Activated CD8-positive, alpha-beta T cell treated with anti-CD3 and anti-CD28 coated beads for 36 hours (primary cell): ENCODE measurements around the gene TERT. TPM values are rescaled to one million over a fixed set of nuclear protein-coding genes. Genes with fewer than 3 reads are reported as not detected.

Experiments used
- ATAC-seq: fragments of 200-7000 bp; cut with Tn5 transposase; one replicate; pipeline ENCODE4 v1.10.0; 2021; ENCODE audit warnings: mild to moderate bottlenecking, moderate library complexity
- CTCF ChIA-PET: fragments of 350-600 bp; sonication (Branson Sonifier 250); formaldehyde crosslinking; loops from one replicate; lab custom pipeline; 2021; ENCODE audit warnings: antibody characterized with exemption; lab: Charles Lee
- POLR2A ChIA-PET: fragments of 350-600 bp; sonication (Branson Sonifier 250); formaldehyde crosslinking; loops from one replicate; lab custom pipeline; 2021; ENCODE audit warnings: antibody characterized with exemption; lab: Charles Lee
- DNase-seq: peaks from one replicate; pipeline ENCODE4 v3.0.0-alpha.2; 2020
- H3K27ac Mint-ChIP-seq: one replicate; pipeline ENCODE4 v1.8.0; 2021; ENCODE audit warnings: mild to moderate bottlenecking, mixed read lengths
- H3K27me3 Mint-ChIP-seq: one replicate; pipeline ENCODE4 v1.8.0; 2021; ENCODE audit warnings: mixed read lengths
- H3K36me3 Mint-ChIP-seq: one replicate; pipeline ENCODE4 v1.8.0; 2021; ENCODE audit warnings: low read depth, mixed read lengths
- H3K4me1 Mint-ChIP-seq: one replicate; pipeline ENCODE4 v1.8.0; 2021; ENCODE audit warnings: low read depth, mixed read lengths
- H3K4me3 Mint-ChIP-seq: one replicate; pipeline ENCODE4 v1.8.0; 2021; ENCODE audit warnings: mild to moderate bottlenecking, moderate library complexity, mixed read lengths
- H3K9me3 Mint-ChIP-seq: one replicate; pipeline ENCODE4 v1.8.0; 2021; ENCODE audit warnings: mixed read lengths
- CTCF ChIP-seq: fragments of 200-600 bp; IDR thresholded peaks from one replicate; pipeline ENCODE4 v1.8.0; 2022; ENCODE audit warnings: antibody characterized with exemption, mild to moderate bottlenecking
- intact Hi-C: fragments of 100-400 bp; cut with micrococcal nuclease; formaldehyde crosslinking; loops from one replicate; pipeline ENCODE4 v1.10.0; 2022
- total RNA-seq, 2 experiments: library from RNA; stranded (reverse); gene quantifications; one replicate each; pipeline ENCODE4 v1.2.3, GENCODE V29; 2021

The TERT gene
- total RNA-seq, 2 experiments from 2014 or later: 12.5 to 12.7 TPM

- Mint-ChIP-seq H3K4me3 (no peak overlapping the region), H3K9me3 (peaks cover 6% of the 10 kb centered on the region), H3K27me3 (no peaks in the 10 kb centered on the region), H3K4me1 (peaks cover 11% of the 10 kb centered on the region), H3K36me3 (peaks cover 29% of the 10 kb centered on the region), H3K27ac (no peak overlapping the region)
- intact Hi-C loops: no loop called here
- DNase-seq (no peak), ATAC-seq (no peak)
- ChIA-PET POLR2A (no interaction called here), CTCF (no interaction called here)
- no peak for TF ChIP-seq CTCF
Observed at GRCh38 chr5:1265026-1265425, 29.8 kb downstream of the TERT start.

DNA sequence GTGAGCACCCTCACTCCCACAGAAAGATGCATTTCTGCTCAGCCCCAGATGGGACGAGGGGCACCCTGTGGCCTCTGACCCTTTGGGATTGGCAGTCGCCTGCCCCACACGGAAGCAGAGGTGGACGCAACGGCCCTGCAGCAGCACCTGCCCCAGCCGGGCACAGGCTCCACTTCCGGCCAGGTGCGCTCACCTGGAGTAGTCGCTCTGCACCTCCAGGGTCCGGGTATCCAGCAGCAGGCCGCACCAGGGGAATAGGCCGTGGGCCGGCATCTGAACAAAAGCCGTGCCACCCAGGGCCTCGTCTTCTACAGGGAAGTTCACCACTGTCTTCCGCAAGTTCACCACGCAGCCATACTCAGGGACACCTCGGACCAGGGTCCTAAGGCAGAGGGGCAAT lies 30.7 kb downstream of the TERT start:
- Mint-ChIP-seq H3K4me1 (peaks cover 11% of the 10 kb centered on the region), H3K27ac (no peak overlapping the region), H3K36me3 (peaks cover 29% of the 10 kb centered on the region), H3K4me3 (no peak overlapping the region), H3K9me3 (peaks cover 6% of the 10 kb centered on the region), H3K27me3 (no peaks in the 10 kb centered on the region)
- CTCF ChIA-PET: no interaction called here
- ATAC-seq (no peak), DNase-seq (no peak)
- intact Hi-C loops: no loop called here
- no peak for TF ChIP-seq CTCF
- POLR2A ChIA-PET: interaction anchor here (0.5 kb wide), 1 partner anchor 310 kb away, joined by 4 read pairs; no protein-coding TSS in a partner anchor

GRCh38 chr5:1262381-1262780 lies 32.5 kb downstream of the TERT start:
- Mint-ChIP-seq H3K4me3 (no peak overlapping the region), H3K4me1 (no peaks in the 10 kb centered on the region), H3K36me3 (peaks cover 23% of the 10 kb centered on the region), H3K27me3 (no peaks in the 10 kb centered on the region), H3K27ac (no peak overlapping the region), H3K9me3 (peaks cover 6% of the 10 kb centered on the region)
- TF ChIP-seq CTCF: no peak
- intact Hi-C loops: no loop called here
- no peak for ATAC-seq
- ChIA-PET CTCF (no interaction called here), POLR2A (interaction anchor here (0.6 to 1.1 kb wide), 2 partner anchors 70 to 83 kb away, joined by 3 read pairs; no protein-coding TSS in a partner anchor)
- no peak for DNase-seq

DNA sequence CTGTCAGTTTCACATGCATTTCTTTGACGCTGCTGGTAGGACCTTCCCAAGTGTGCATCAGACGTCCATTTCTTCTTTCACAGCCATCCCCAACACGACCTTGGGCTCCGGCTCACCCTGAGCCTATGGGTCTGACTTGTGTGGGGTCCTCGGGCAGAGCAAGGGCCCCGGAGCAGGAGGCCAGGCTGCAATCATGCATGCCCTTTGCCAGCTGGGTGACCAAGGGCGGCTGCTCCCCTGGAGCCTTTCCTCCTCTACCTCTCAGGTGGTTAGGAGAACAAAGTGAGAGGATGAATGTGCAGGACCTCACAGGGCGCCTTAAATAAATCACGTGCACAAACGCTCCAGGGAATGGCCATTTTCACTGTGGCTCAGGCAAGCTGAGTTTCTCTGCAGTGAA lies 33.2 kb downstream of the TERT start:
- H3K36me3 Mint-ChIP-seq: peaks cover 19% of the 10 kb centered on the region
- ChIA-PET POLR2A (interaction anchor here (1.1 kb wide), 1 partner anchor 84 kb away, joined by 3 read pairs; no protein-coding TSS in a partner anchor), CTCF (no interaction called here)
- H3K27me3 Mint-ChIP-seq: no peaks in the 10 kb centered on the region
- no peak for ATAC-seq
- DNase-seq: no peak
- intact Hi-C loops: no loop called here
- TF ChIP-seq CTCF: no peak
- H3K4me3 Mint-ChIP-seq: no peak overlapping the region
- H3K9me3 Mint-ChIP-seq: peaks cover 6% of the 10 kb centered on the region
- no peak overlapping the region for H3K27ac Mint-ChIP-seq
- H3K4me1 Mint-ChIP-seq: no peaks in the 10 kb centered on the region

DNA sequence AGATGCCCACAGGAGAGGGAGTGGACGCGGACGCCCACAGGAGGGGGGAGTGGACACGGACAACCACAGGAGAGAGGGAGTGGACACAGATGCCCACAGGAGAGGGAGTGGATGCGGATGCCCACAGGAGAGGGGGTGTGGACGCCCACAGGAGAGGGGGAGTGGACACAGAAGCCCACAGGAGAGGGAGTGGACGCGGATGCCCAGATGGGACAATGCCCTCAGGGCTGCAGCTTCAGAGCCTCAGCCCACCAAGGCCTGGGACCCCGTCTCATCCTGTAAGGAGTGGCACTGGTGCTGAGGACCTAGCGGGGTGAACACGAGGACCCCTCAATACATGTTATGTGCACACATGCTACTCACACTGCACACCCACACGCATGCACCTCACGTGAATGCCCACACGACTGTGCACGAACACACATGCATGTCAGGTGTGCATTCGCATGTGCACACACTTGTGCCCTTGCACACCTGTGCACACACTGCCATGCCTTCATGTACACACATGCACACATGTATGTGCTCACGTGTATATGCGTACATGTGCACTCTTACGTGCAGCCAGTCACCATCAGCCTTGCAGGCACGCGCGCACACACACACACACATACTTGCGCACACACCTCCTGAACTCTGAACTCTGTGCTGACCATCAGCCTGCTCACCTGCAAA lies 34.9 kb downstream of the TERT start:
- POLR2A ChIA-PET: no interaction called here
- Mint-ChIP-seq H3K27ac (no peak overlapping the region), H3K36me3 (peaks cover 15% of the 10 kb centered on the region), H3K4me3 (no peak overlapping the region), H3K27me3 (no peaks in the 10 kb centered on the region), H3K4me1 (peaks cover 14% of the 10 kb centered on the region), H3K9me3 (peaks cover 6% of the 10 kb centered on the region)
- TF ChIP-seq CTCF: no peak
- no peak for ATAC-seq
- CTCF ChIA-PET: no interaction called here
- DNase-seq: no peak
- intact Hi-C loops: no loop called here
